ENCODE results near the gene MZB1. TPM values are rescaled to one million over a fixed set of nuclear protein-coding genes. Genes with fewer than 3 reads are reported as not detected.
"Not testable (repeated sequence)": the region's sequence is repeated elsewhere in the genome, so short reads cannot be mapped to it uniquely, and the experiment has no call there.

MZB1 gene
- polyA plus RNA-seq, 3 donors = 0.61 to 1.1 (median 0.73) TPM

DNA sequence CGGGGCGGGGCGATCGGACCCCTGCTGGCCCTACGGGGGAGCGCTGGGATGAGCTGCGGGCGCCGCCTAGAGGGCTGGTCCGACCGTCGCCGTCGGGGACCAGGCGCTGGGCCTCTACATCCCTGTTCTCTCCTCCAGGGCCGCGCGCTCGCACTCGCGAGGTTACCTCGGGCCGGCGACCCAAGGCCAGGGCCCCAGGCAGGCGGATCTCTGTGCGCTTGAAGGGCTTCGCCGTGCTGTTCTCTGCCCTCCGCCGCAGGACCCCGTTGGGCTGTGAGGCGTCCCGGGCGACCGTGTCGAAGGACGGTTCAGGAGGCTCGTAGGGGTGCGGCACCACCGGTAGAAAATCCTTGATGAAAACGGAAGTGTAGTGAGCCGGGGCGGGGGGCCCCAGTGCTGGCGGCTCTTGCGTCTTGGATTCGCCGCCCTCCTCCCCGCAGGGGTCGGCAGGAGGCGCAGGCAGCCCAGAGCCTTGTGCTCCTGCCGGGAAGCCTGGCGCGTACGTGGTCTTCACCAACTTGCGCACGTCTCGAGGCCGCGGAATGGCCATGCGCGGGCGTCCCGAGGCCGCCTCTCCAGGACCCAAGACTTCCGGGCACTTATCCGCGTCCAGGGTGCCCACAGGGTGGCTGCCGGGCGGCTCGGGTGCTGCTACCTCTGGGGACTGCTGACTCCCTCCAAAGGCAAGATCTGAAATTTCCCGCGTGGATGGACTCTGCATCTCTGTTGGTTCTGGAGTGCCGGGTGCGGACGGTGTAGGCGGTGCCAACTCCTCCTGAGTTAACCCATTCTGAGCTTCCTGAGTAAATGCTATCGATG is 3.2 kb upstream of the MZB1 start:
- DNase-seq = peak; percentile 56

DNA sequence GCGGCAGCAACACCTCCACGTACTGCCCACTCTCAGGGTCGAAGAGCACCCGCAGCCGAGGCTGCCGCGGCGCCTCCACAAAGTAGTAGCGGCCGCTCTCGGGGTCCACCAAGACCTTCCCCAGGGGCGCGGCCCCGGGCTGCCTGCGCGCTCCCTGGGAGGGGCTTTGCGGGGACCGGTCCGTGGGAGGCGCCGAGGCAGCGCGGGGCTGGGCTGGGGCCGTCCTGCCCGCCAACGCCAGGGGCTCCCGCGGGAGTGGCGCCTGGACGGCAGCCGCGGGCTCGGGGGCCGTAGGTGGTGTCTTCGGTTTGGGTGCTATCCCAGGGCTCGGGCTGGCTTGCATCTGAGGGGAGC is 2.6 kb upstream of the MZB1 start:
- DNase-seq = no peak

DNA sequence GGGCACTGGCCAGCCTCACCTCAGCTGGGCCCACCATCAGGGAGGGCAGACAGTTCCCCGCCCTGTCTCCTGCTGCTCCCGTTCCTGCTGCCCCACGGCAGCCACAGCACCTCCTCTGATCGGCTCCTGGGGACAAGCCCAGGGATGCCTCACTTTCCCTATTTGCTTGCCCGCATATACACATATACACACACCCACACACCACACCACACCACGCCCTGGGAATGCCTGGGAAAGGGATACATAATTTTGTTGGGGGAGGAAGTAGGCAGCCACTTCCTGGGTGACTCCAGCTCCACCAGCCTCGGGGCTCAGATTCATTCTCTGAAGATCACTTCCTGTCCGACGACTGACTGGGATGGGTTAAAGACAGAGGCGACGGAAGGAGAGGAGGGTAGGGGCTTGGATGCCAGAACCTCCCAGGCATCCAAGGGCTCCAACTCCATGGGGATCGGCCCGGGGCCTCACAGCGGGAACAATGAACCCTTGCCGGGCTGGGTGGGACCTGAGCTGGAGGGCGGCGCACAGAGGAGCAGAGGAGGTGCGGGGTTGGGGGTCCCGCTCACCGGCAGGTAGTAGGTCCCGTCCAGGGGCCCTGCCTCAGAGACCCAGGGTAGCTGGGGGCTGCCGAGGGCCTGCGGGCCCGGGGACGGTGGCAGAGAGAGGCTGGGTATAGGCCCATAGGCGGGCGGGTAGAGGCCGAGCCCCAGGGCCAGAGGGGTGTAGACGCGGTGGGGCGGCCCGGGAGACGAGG is 2.0 kb upstream of the MZB1 start:
- DNase-seq = no peak

DNA sequence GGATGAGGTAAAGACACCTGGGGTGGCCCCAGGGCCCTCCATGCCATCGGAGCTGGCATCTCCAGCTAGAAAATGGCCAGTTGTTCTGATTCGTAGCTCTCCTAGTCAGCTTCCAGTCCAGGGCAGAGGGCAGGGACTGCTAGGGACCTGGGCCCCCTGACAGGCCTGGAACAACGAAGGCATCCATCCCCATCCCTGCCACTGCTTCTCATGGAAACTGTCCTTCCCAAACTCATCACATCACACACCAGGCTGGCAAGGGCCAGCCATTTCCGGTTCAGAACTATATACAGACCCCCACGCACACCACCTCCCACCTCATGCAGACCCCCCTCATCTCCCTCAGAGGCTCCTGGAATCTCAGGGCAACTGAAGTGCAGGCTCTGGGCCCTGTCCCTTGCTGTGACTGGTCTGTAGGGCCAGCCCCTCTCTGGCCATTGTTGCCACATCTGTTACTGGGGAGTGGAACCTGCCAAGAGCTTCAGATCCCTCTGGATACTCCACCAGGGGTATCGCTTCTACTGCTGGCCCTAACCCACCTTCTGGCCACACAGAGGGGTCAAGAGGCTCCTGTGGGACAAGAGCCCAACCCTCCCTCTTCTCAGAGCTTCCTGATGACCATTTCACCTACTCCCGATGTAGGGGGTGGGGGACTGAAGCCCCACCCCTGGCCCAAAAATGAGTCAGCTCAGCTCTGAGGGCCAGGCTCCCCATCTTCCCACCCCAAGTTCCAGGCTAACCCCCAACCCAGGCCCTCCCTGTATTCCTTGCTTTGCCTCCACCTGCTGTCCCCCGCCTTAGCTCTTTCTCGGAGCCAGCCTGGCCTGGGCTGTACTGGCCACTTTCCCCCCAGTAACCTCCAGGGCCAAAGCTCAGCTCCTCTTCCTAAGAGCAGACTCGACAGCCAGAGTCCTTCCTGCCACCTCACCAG is 1.2 kb upstream of the MZB1 start:
- no peak for DNase-seq

DNA sequence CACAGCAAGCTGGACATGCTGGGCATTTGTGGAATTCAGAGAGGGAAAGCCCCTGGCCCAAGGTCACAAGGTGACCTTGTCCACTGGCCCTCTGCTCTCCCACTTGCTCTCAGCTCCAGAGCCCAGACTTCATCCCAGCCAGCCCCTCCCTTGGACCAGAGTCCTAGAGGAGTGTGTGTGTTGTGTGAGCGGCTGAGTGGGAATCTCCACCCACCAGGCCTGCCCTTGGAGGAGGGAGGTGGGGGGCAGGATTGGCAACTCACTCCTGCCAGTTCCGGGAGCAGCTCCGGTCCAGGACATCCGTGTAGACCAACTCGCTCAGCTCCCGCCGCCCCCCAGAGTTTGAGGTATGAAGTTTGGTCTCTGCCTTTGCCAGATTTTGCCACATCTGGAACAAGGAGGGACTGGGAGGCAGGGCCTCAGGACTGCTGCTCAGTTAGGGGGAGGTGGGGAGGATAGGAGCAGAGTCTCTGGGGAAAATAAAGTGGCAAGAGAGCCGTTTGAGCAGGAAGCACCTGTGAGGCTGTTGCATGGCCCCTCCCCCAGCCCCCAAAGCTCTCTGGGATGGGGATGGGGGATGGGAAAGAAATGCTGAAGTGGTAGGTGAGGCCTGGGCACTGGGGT is 1.4 kb downstream of the MZB1 start:
- peak; percentile 29 for DNase-seq

DNA sequence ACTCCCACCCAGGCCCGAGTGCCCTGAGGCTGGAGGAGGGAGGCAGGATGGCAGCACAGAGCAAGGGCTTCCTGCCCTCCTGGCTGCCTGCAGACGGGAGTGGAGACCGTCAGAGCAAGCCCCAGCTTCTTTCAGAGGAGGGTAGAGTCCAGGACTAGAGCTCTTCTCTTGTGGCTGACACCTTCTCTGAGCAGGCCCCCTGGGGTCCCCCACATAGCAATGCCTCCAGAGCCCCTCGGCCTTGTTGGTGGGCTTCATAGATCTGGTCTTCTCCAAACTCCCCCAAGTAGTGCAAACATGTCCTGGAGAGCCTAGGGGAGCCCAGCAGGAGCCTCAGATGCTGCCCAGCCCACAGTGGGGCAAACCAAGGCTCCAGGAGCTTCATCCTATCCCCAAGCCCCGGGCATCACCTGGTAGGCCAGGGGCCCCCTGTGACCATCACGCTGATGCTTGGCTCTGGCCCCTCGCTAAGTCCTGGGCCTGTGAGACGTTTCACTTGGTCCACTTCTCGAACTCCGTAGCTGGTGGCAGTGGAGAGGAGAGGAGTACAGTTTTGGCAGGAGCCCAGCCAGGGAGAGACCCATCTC is 2.0 kb downstream of the MZB1 start:
- DNase-seq = no peak

DNA sequence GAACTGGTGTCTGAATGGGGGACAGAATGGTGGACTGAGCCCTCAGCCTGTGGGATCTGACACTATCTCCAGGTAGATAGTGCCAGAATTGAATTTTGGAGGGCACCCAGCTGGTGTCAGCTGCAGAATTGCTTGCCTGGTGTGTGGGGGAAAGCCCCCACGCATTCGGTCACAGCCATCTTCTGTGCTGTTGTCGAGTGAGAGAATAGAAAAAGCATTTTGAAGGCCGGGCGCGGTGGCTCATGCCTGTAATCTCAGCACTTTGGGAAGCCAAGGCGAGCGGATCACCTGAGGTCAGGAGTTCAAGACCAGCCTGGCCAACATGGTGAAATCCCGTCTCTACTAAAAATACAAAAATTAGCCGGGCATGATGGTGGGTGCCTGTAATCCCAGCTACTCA is 2.8 kb downstream of the MZB1 start:
- not testable (repeated sequence) for DNase-seq

DNA sequence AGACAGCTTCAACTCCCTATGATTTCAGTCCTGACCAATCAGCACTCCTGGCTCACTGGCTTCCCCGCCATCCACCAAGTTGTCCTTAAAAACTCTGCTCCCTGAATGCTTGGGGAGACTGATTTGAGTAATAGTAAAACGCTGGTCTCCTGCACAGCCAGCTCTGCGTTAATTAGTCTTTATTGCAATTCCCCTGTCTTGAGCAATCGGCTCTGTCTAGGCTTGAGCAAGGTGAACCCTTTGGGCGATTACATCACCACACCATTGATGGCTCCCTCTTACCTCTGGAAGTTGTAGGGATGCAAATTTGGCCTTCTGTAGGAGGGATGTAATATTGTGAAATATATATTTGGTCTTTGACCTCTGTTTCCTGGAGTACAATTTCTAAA is 3.7 kb downstream of the MZB1 start:
- no peak for DNase-seq

DNA sequence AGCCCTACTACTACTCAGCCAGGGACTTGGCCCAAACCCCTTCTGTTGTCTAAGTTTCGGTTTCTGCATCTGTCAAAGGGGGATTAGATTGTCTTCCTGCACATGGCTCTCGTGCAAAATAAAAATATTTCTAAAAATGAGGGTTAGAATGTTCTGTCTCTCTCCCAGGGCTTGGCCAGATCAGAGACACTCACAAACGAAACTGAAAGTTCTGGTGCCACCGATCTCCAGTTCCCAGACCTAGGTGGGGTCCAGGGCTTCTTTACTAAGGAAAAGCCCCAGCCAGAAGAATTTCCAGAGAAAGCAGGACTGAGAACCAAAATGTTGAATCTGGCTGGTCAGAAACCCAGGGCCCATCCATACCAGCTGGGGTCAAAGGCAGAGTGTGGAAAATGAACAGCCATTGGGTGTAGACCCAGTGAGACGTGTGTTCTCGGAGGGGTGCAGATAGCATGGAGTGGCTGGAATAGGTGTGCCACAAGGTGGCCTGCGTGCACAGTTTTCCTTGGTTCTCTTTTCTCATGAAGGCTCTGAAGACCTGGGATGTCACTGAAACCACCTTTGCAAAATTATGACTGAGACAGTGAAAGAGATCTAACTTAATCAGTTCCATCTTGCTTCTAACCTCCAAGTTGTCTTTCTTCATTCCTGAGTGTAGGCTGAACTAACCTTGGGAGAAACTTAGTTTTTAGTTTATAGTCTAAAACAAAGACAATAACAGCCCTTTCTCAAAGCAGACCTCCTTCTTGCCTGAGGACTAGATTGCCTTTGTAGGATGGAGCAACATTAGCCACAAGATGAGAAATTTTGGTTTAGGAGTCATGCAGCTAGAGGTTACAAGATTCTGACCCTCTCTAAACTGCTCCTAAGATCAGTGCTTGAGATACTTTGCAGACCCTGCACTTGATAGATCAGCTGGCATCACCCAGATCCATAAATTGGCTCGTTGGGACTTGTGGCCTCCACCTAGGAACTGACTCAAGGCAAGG is 4.4 kb downstream of the MZB1 start:
- DNase-seq = no peak

DNA sequence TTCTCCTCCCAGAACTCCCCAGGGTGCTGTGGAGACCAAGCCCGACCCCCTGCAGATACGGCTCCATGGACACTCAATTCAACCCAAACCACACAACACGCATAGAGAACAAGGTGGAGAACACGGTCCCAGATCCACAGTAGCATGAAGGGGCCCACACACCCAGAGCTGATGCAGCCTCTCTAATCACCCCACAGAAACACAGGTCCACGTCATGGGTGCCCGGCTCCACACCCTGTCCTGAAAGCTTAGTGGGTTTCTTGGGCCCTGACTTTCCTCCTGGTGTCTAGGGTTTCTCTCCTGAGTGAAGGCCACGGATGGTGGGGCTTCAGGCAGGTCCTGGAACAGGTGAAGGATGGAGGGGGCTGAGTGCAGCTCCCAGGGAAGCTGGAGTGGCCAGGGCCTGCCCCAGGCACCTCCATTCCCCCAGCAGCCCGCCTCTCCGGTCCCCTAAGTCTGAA is 5.1 kb downstream of the MZB1 start:
- no peak for DNase-seq

DNA sequence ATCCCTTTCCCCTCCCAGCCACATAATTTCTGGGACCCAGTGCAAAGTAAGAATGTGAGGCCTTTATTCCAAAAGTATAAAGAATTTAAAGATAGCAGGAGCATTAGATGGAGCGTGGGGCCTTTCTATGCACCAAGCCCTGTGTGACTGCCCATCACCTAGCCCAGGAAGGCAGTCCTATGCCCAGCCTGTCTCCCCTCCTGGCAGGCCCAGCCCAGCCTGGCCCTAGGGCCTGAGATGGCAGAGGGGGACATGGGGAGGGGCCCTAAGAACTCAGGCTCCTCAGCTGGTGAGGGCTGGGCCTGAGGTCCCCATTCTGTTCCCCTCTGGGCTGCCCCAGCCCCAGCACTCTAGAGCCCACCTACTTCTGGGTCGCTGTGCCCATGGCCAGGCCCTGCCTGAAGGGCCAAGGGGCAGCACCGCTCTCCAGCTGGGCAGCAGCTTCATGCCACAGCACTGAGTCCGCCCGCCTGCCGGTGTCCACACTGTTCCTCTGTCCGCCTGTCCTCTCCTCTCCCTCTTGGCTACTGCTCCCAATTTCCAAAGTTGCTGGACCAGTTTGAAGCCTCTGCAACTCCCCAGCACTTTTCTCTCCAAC is 5.6 kb downstream of the MZB1 start:
- no peak for DNase-seq

DNA sequence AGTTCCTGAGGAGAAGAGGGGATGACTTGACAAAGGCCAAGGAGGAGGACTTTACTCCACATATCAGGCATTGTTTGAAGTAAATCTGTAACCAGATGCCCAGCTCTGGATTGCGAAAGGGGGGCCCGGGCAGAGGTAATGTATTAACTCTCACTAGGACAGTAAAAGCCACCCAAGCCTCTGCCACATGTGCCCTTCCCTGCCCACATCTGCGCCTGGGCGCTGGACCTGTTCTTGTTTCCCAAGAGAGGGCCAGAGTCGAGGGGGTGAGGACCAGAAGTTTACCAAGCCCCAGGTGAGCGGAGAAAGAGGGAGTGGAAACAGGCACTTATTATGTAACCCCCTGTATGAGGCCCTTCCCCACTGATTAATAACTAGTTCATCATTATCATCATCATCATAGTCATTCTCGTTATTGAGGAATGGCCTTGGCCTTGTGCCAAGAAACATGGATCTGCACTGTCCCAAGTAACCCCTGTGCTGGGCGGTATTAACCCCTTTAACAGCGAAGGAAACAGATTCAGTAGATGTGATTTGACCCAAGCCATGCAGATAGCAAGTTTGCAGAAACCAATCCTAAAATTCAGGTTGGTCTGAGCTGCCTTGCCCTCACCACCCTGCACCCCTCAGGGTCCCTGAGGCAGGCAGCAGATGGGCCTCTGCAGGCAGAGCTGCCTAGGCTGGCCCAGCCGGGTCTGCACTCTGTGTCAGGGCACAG is 6.3 kb downstream of the MZB1 start, which contains the start of gene SLC23A1:
SLC23A1 (minus strand) TSS at position 23 of the 718 bp plus-strand sequence. CDS start 44 bp downstream, outside the sequence.
- peak; percentile 49 for DNase-seq

DNA sequence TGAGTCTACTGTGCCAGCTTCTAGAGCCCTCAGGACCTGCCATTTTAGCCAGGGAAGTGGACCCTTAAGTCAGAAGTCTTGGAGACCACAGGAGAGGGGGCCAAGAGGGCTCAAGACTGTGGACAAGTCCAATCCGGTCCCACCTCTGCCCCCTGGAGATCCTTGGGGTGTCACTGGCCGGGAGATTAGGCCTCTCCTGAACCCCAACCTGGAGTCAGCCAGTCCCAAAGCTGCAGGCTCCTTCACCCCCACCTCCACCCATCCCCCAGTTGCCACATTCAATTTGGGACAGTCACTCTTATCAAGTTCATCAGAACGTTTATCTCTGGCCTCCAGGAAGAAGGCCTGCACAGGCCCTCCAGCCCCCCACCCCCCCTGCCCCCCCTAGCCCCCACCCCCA is 6.9 kb downstream of the MZB1 start:
- DNase-seq = no peak

DNA sequence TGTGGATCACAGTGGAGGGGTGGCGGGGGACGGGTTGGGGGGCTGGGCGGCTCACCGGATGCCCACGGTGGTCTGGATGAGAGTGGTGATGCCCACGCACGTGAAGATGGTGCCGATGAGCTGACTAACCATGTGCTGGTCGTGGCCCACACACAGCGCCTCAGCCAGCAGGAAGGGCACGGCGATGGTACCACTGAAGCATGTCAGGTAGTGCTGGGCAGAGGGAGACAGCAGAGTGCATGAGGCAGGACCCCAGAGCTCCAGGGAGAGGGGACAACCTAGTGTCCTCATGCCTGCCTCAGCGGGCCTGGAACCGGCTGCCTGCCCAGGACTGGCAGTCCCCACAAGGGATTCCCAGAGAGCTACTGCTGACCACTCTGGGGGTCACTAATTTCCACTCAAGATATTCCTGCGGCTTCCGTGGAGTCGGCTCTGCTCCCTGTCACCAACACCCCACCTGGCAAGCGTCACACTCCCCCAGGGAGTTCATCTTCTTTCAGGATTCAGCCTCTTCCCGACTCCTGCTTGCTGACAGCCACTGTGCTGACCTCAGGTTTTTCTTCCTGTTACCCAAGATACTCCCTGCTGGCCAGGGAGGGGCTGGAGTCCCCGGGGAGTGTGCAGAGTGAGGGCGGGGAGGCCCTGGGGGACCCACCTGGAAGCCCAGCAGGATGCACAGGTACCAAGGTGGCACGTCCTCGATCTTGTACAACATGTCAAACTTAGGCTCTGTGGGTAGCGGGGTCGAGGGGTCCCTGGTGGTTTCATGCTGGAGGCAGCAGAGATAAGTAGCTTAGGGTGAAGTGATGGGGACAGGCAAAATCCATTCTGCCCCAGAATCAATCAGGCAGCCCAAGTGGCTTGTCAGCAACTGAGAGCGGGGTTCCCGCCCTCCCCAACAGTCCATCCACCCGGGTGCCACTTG is 7.6 kb downstream of the MZB1 start:
- DNase-seq = no peak

DNA sequence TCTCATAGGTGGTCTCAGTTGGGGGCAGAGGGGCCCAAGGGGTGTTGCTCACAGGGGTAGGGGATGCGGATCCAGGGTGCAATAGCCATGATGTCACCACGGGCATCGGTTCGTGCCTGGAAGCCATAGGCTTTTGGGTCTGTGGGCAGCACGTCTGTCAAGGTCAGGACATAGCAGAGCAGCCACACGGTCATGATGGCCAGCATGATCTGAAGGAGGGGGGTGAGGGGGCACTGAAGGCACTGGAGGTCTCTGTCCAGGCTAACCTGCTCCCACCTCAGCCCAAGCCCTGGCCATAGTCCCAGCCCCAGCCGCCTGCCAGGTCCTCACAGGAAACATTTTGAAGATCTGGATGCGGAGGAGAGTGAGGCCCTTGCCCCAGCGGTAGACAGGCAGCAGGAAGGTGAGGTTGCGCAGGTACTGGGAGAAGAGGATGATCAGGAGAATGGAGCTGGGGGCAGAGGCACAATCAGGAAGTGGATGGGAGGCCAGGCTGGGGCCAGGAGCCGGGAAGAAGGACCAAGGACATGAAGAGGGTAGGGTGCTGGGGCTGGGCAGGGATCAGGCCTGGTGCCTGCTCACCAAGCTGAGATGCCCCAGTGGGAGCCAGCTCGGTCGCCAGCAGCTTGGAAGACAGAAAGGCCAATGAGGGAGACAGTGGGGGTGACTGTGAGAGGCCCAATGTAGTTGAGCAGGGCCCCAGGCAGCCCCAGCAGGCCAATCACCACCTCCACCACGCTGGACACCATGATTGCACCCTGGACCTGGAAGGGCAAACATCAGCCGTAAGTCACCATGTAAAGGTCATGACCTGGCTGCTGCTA is 9.9 kb downstream of the MZB1 start:
- DNase-seq = no peak

DNA sequence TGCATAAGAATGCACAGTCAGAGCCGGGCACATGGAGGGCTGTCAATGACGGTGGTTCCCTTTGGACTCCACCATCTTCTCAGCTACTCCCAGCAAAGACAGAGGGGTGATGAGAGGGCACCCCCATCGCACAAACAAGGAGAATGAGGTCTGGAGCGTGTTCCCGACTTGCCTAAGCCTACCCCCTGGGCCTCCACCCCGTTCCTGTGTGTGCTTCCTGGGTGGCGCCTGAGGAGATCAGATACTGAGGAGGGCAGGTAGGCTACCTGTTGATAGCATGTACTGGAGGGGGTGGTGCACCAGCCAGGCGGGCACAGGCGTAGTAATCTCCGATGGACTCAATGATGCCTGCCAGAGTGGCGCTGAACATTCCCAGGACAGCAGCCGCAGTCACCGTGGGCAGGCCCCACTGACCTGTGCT is 10.8 kb downstream of the MZB1 start:
- no peak for DNase-seq

All from renal pelvis (tissue), 4 donors.